HepG2 (cell line): ENCODE measurements around the gene FRMD1. TPM values are rescaled to one million over a fixed set of nuclear protein-coding genes. Genes with fewer than 3 reads are reported as not detected.
A peak's percentile ranks its signal among the peaks of the same experiment; 100 is the strongest.

Experiments
- NCOA2 ChIP-seq: sonication (generic); formaldehyde crosslinking; IDR thresholded peaks from 2 replicates; pipeline ENCODE4 v1.8.0; 2022; ENCODE audit warnings: inconsistent platforms
- NFATC3 ChIP-seq: sonication (generic); formaldehyde crosslinking; IDR thresholded peaks from 2 replicates; pipeline ENCODE4 v1.5.1; 2020; ENCODE audit warnings: mild to moderate bottlenecking, missing genetic modification reagents
- NFE2L2 ChIP-seq: fragments of 150-350 bp; IDR thresholded peaks from 2 replicates; pipeline ENCODE4 v1.6.1; 2014; ENCODE audit warnings: low read length
- NFRKB ChIP-seq: fragments of 450-650 bp; IDR thresholded peaks from 2 replicates; pipeline ENCODE4 v1.6.1; 2017
- ONECUT2 ChIP-seq: sonication (generic); formaldehyde crosslinking; IDR thresholded peaks from 2 replicates; pipeline ENCODE4 v1.4.0; 2020; ENCODE audit warnings: missing genetic modification reagents
- RXRB ChIP-seq: IDR thresholded peaks from 2 replicates; pipeline ENCODE4 v1.6.1; 2016; ENCODE audit warnings: borderline replicate concordance, missing genetic modification reagents, missing compliant biosample characterization
- SALL1 ChIP-seq: sonication (generic); formaldehyde crosslinking; IDR thresholded peaks from 2 replicates; pipeline ENCODE4 v1.8.0; 2022; ENCODE audit warnings: mild to moderate bottlenecking, missing genetic modification reagents
- SKI ChIP-seq: fragments of 450-650 bp; IDR thresholded peaks from one replicate; pipeline ENCODE4 v1.6.1; 2018; ENCODE audit warnings: mild to moderate bottlenecking; ENCODE audit not compliant: partially characterized antibody
- SMAD9 ChIP-seq: sonication (generic); formaldehyde crosslinking; IDR thresholded peaks from 2 replicates; pipeline ENCODE4 v1.5.1; 2020; ENCODE audit warnings: mild to moderate bottlenecking, missing genetic modification reagents
- TBX3 ChIP-seq: fragments of 450-650 bp; IDR thresholded peaks from 2 replicates; pipeline ENCODE4 v1.6.1; 2017; ENCODE audit warnings: antibody characterized with exemption, mild to moderate bottlenecking, inconsistent platforms, borderline replicate concordance
- TRIM24 ChIP-seq: sonication (generic); formaldehyde crosslinking; IDR thresholded peaks from 2 replicates; pipeline ENCODE4 v1.8.0; 2022; ENCODE audit warnings: mild to moderate bottlenecking, missing genetic modification reagents
- WIZ ChIP-seq: sonication (generic); formaldehyde crosslinking; IDR thresholded peaks from 2 replicates; pipeline ENCODE4 v1.5.1; 2020; ENCODE audit warnings: mild to moderate bottlenecking, missing genetic modification reagents
- ZKSCAN1 ChIP-seq: fragments of 150-350 bp; IDR thresholded peaks from 2 replicates; pipeline ENCODE4 v1.6.1; 2014; ENCODE audit warnings: low read length
- ZNF136 ChIP-seq: sonication (generic); formaldehyde crosslinking; IDR thresholded peaks from 2 replicates; pipeline ENCODE4 v1.8.1; 2022; ENCODE audit warnings: low read depth, mild to moderate bottlenecking, moderate library complexity, missing genetic modification reagents
- ZNF207 ChIP-seq: fragments of 450-650 bp; IDR thresholded peaks from 2 replicates; pipeline ENCODE4 v1.6.1; 2016; ENCODE audit warnings: antibody characterized with exemption, borderline replicate concordance
- ZNF33A ChIP-seq: sonication (generic); formaldehyde crosslinking; IDR thresholded peaks from 2 replicates; pipeline ENCODE4 v1.5.1; 2020; ENCODE audit warnings: missing genetic modification reagents, mild to moderate bottlenecking, moderate library complexity, borderline replicate concordance
- ZNF510 ChIP-seq: sonication (generic); formaldehyde crosslinking; IDR thresholded peaks from 2 replicates; pipeline ENCODE4 v1.4.0; 2020; ENCODE audit warnings: low read depth, mild to moderate bottlenecking, missing genetic modification reagents
- ZNF644 ChIP-seq: IDR thresholded peaks from 2 replicates; pipeline ENCODE4 v1.6.1; 2016; ENCODE audit warnings: low read depth
- ZNF773 ChIP-seq: sonication (generic); formaldehyde crosslinking; IDR thresholded peaks from 2 replicates; pipeline ENCODE4 v1.4.0; 2020; ENCODE audit warnings: missing genetic modification reagents, borderline replicate concordance
- ZNF777 ChIP-seq: sonication (generic); formaldehyde crosslinking; IDR thresholded peaks from 2 replicates; pipeline ENCODE4 v1.4.0; 2020; ENCODE audit warnings: missing genetic modification reagents
- polyA plus RNA-seq, 8 experiments: library from polyadenylated mRNA; depleted of rRNA in 3 of 8; stranded (reverse) in 7 of 8; unstranded in 1 of 8; fragments of >200 nt; fragmentation: Illumina TruSeq in 4 of 8; extraction: Trizol in 4 of 8; gene quantifications; 2 replicates each; pipeline versions ENCODE4 v1.2.1 to v1.2.3, GENCODE V29; 2011 to 2016; ENCODE audit warnings: low read depth in 4 of 8, missing spikeins in 1 of 8, mixed read lengths in 1 of 8; ENCODE audit not compliant: insufficient read depth in 1 of 8
- total RNA-seq, 5 experiments: library from RNA; depleted of rRNA; stranded (reverse); fragments of >200 nt; fragmentation: Illumina TruSeq; extraction: Trizol; gene quantifications; 2 replicates each; pipeline ENCODE4 v1.2.3, GENCODE V29; 2016; ENCODE audit warnings: low read depth in 1 of 5
- TF ChIP-seq, protein P1 (sequence below): sonication (generic); formaldehyde crosslinking; IDR thresholded peaks from 2 replicates; pipeline ENCODE4 v1.4.0; 2020; ENCODE audit warnings: mild to moderate bottlenecking, missing genetic modification reagents, borderline replicate concordance
- TF ChIP-seq, protein P2 (sequence below): IDR thresholded peaks from 2 replicates; pipeline ENCODE4 v1.6.1; 2012; ENCODE audit warnings: low read depth, low read length, improper control_type of control experiment

Gene FRMD1
- total and polyA plus RNA-seq, 2 of the 13 experiments (the other 11 are each of a cell fraction or from before 2014, with no cell fraction given), result 0.01 TPM; not detected in 1

- peak; percentile 48 for TF ChIP-seq SKI
- TF ChIP-seq RXRB (CRISPR knock-in tag), result peak; percentile 73; the same call in 1 of the 2 replicates
- peak; percentile 59; the same call in 1 of the 2 replicates for TF ChIP-seq ZNF777 (CRISPR knock-in tag)
- TF ChIP-seq SALL1 (CRISPR knock-in tag), result peak; percentile 92
- TF ChIP-seq, protein P1, sequence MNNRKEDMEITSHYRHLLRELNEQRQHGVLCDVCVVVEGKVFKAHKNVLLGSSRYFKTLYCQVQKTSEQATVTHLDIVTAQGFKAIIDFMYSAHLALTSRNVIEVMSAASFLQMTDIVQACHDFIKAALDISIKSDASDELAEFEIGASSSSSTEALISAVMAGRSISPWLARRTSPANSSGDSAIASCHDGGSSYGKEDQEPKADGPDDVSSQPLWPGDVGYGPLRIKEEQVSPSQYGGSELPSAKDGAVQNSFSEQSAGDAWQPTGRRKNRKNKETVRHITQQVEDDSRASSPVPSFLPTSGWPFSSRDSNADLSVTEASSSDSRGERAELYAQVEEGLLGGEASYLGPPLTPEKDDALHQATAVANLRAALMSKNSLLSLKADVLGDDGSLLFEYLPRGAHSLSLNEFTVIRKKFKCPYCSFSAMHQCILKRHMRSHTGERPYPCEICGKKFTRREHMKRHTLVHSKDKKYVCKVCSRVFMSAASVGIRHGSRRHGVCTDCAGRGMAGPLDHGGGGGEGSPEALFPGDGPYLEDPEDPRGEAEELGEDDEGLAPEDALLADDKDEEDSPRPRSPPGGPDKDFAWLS (CRISPR knock-in tag), result no peak
- TF ChIP-seq NFATC3 (CRISPR knock-in tag), result no peak
- no peak for TF ChIP-seq TBX3
- TF ChIP-seq ZNF644, result no peak
- no peak for TF ChIP-seq NFE2L2
- no peak for TF ChIP-seq WIZ (CRISPR knock-in tag)
- TF ChIP-seq ZKSCAN1, result no peak
- TF ChIP-seq ZNF33A (CRISPR knock-in tag), result no peak
- TF ChIP-seq, protein P2, sequence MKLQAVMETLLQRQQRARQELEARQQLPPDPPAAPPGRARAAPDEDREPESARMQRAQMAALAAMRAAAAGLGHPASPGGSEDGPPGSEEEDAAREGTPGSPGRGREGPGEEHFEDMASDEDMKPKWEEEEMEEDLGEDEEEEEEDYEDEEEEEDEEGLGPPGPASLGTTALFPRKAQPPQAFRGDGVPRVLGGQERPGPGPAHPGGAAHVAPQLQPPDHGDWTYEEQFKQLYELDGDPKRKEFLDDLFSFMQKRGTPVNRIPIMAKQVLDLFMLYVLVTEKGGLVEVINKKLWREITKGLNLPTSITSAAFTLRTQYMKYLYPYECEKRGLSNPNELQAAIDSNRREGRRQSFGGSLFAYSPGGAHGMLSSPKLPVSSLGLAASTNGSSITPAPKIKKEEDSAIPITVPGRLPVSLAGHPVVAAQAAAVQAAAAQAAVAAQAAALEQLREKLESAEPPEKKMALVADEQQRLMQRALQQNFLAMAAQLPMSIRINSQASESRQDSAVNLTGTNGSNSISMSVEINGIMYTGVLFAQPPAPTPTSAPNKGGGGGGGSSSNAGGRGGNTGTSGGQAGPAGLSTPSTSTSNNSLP, result 0 out of 2 replicates have a peak, but pooled peaks have one; percentile 10
- no peak for TF ChIP-seq ZNF773 (CRISPR knock-in tag)
- no peak for TF ChIP-seq NFRKB
- TF ChIP-seq ZNF136, result no peak
- TF ChIP-seq ZNF510 (CRISPR knock-in tag), result no peak
- no peak for TF ChIP-seq ZNF207
- no peak for TF ChIP-seq TRIM24
- peak; percentile 53; the same call in 1 of the 2 replicates for TF ChIP-seq NCOA2 (CRISPR knock-in tag)
- no peak for TF ChIP-seq SMAD9 (CRISPR knock-in tag)
- no peak for TF ChIP-seq ONECUT2 (CRISPR knock-in tag)
These were observed 14.1 kb upstream of the FRMD1 start (continued) for GRCh38 chr6:168093071-168093505.
